HL-60 (cell line): ENCODE data around the gene KRABD2.

ENCODE experiments used
- CTCF ChIP-seq: IDR thresholded peaks from one replicate; pipeline ENCODE4 v1.5.1; 2011; ENCODE audit warnings: low read length, control low read depth, inconsistent platforms; ENCODE audit not compliant: insufficient read depth
- GABPA ChIP-seq: IDR thresholded peaks from 2 replicates; pipeline ENCODE4 v1.6.1; 2012; ENCODE audit warnings: low read depth
- POLR2AphosphoS5 ChIP-seq: IDR thresholded peaks from 2 replicates; pipeline ENCODE4 v1.6.1; 2012; ENCODE audit warnings: low read depth
- REST ChIP-seq: IDR thresholded peaks from 2 replicates; pipeline ENCODE4 v1.6.1; 2012; ENCODE audit warnings: low read depth; ENCODE audit not compliant: insufficient replicate concordance
- SPI1 ChIP-seq: IDR thresholded peaks from 2 replicates; pipeline ENCODE4 v1.6.1; 2012; ENCODE audit warnings: low read depth, mild to moderate bottlenecking, borderline replicate concordance

GRCh38 chr17:8421571-8421970 lies 45.1 kb upstream of the KRABD2 start:
- TF ChIP-seq CTCF (no peak), SPI1 (no peak), REST (no peak), POLR2AphosphoS5 (no peak), GABPA (no peak)
